Neural crest cell (in vitro differentiated cells): ENCODE data around the gene CYP3A5. TPM values are rescaled to one million over a fixed set of nuclear protein-coding genes. Genes with fewer than 3 reads are reported as not detected.
"Not testable (repeated sequence)": the region's sequence is repeated elsewhere in the genome, so short reads cannot be mapped to it uniquely, and the experiment has no call there.

Source experiments
- DNase-seq: peaks from one replicate; pipeline ENCODE4 v3.0.0; 2021; ENCODE audit warnings: low read depth, mixed read lengths, low spot score
- H3K27ac Mint-ChIP-seq: one replicate; pipeline ENCODE4 v1.8.0; 2021; ENCODE audit warnings: mild to moderate bottlenecking, mixed read lengths; ENCODE audit not compliant: unreplicated experiment
- H3K27me3 Mint-ChIP-seq: 2 replicates; pipeline ENCODE4 v1.8.0; 2021; ENCODE audit warnings: low read depth, mild to moderate bottlenecking, mixed read lengths
- H3K36me3 Mint-ChIP-seq: 2 replicates; pipeline ENCODE4 v1.8.0; 2021; ENCODE audit warnings: low read depth, mild to moderate bottlenecking, mixed read lengths
- H3K4me1 Mint-ChIP-seq: 2 replicates; pipeline ENCODE4 v1.8.0; 2021; ENCODE audit warnings: mixed read lengths
- H3K4me3 Mint-ChIP-seq: one replicate; pipeline ENCODE4 v1.8.0; 2021; ENCODE audit warnings: mild to moderate bottlenecking, mixed read lengths
- H3K9me3 Mint-ChIP-seq: 2 replicates; pipeline ENCODE4 v1.8.0; 2021; ENCODE audit warnings: mixed read lengths
- total RNA-seq: library from RNA; stranded (reverse); gene quantifications from 2 replicates; pipeline ENCODE4 v1.2.1, GENCODE V29; 2021
- TF ChIP-seq, protein P1 (sequence below): fragments of 200-600 bp; sonication (generic); conservative IDR thresholded peaks from 2 replicates; pipeline ENCODE4 v1.5.0; 2021; ENCODE audit warnings: antibody characterized with exemption, mild to moderate bottlenecking

CYP3A5 gene
- total RNA-seq, 1 donor from 2014 or later: not detected

DNA sequence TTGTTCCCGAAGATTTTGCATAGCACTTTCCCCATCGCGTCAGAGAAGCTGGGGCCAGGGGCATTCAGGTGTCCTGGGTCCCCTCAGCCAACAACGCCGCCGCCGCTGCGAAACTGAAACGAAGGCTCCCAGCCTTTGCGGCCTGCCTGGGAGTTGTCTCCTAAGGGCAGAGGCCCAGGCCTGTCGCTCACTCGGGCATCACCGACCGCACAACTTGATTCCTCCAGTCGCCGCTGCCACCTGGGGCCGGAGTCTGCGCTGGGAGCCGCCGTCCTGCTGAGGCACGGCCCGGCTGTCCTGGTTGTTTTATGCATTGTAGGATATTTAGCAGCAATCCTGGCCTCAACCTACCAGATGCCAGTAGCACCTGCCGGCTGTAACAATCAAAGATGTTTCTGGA lies 41.1 kb downstream of the CYP3A5 start:
- Mint-ChIP-seq H3K27ac (no peak overlapping the region), H3K4me3 (no peak overlapping the region), H3K36me3 (peaks cover 4% of the 10 kb centered on the region), H3K9me3 (no peaks in the 10 kb centered on the region), H3K27me3 (no peaks in the 10 kb centered on the region), H3K4me1 (no peaks in the 10 kb centered on the region)
- DNase-seq: no peak
- TF ChIP-seq, protein P1, sequence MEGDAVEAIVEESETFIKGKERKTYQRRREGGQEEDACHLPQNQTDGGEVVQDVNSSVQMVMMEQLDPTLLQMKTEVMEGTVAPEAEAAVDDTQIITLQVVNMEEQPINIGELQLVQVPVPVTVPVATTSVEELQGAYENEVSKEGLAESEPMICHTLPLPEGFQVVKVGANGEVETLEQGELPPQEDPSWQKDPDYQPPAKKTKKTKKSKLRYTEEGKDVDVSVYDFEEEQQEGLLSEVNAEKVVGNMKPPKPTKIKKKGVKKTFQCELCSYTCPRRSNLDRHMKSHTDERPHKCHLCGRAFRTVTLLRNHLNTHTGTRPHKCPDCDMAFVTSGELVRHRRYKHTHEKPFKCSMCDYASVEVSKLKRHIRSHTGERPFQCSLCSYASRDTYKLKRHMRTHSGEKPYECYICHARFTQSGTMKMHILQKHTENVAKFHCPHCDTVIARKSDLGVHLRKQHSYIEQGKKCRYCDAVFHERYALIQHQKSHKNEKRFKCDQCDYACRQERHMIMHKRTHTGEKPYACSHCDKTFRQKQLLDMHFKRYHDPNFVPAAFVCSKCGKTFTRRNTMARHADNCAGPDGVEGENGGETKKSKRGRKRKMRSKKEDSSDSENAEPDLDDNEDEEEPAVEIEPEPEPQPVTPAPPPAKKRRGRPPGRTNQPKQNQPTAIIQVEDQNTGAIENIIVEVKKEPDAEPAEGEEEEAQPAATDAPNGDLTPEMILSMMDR: no peak

DNA sequence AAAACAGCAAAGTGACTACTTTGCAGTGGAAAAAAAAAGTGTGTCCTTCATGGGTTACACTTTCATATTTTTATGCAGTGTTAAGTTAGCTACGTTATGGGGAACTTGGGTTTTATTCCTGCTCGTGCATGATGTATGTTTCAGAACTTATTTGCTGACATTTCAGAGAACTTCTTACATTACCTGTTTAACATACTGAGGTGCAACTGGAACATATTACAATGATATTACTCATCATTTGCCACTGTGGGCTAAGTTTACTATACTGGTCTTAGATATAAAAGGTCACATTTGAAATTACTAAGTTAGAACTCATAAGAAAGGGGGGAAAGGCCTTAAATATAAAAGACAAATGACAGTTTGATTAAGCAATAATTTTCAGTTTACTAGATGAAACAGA lies 42.4 kb downstream of the CYP3A5 start:
- H3K27me3 Mint-ChIP-seq: not testable (repeated sequence)

DNA sequence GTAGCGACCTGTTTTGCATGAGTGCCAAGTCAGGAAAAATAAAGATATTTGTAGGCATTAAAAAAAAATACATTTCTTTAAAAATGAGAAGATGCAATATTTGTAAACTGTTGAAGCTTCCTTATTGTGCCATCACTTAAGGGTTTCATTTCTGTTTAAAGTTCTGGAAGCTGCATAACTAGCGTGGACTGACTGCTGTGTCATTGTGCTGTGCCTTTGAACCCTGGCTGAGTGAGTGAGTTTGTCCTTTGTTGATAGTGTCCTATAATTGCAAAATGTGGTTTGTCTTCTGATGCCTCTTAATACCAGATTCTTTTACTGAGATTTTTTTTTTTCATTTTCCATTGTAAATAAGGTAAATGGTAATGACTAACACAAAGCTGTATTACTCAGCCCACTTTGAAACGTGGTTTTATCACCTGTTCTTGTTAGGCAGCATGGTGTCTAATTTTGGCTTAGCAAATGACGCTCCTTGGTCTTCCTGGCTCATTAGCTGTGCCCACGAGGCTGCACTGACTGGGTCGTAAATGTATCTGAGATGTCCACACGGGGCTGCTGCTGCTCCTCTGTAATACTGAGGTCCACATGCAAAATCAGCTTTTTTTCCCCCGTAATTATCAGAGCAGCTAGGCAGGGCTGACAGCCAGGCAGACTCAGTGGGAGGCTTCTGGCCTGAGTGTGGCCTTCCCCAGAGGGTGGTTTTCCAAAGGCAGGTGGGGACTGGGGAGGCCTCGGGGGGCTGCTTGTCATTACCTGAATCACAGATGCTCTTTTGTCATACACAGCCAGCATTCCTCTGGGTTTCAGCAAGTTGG lies 48.3 kb downstream of the CYP3A5 start:
- Mint-ChIP-seq H3K9me3 (no peaks in the 10 kb centered on the region), H3K4me3 (no peak overlapping the region), H3K4me1 (no peaks in the 10 kb centered on the region), H3K27me3 (no peaks in the 10 kb centered on the region), H3K27ac (no peak overlapping the region), H3K36me3 (peaks cover 11% of the 10 kb centered on the region)
- no peak for DNase-seq
- TF ChIP-seq, protein P1: no peak

More for the DNA sequence above, 42.4 kb downstream of the CYP3A5 start:
- H3K27ac Mint-ChIP-seq, DNase-seq, H3K9me3 Mint-ChIP-seq, H3K36me3 Mint-ChIP-seq, H3K4me1 Mint-ChIP-seq, H3K4me3 Mint-ChIP-seq: not testable (repeated sequence)

DNA sequence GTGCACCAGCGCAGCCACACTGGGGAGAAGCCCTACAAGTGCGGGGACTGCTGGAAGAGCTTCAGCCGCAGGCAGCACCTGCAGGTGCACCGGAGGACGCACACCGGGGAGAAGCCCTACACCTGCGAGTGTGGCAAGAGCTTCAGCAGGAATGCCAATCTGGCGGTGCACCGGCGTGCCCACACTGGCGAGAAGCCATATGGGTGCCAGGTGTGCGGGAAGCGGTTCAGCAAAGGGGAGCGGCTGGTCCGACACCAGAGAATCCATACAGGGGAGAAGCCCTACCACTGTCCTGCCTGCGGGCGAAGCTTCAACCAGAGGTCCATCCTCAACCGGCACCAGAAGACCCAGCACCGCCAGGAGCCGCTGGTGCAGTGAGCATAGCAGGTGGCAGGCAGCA lies 50.2 kb downstream of the CYP3A5 start:
- H3K4me3 Mint-ChIP-seq: no peak overlapping the region
- H3K4me1 Mint-ChIP-seq: no peaks in the 10 kb centered on the region
- TF ChIP-seq, protein P1: no peak
- peaks cover 18% of the 10 kb centered on the region for H3K36me3 Mint-ChIP-seq
- no peak for DNase-seq
- H3K27ac Mint-ChIP-seq: no peak overlapping the region
- no peaks in the 10 kb centered on the region for H3K27me3 Mint-ChIP-seq
- no peaks in the 10 kb centered on the region for H3K9me3 Mint-ChIP-seq

DNA sequence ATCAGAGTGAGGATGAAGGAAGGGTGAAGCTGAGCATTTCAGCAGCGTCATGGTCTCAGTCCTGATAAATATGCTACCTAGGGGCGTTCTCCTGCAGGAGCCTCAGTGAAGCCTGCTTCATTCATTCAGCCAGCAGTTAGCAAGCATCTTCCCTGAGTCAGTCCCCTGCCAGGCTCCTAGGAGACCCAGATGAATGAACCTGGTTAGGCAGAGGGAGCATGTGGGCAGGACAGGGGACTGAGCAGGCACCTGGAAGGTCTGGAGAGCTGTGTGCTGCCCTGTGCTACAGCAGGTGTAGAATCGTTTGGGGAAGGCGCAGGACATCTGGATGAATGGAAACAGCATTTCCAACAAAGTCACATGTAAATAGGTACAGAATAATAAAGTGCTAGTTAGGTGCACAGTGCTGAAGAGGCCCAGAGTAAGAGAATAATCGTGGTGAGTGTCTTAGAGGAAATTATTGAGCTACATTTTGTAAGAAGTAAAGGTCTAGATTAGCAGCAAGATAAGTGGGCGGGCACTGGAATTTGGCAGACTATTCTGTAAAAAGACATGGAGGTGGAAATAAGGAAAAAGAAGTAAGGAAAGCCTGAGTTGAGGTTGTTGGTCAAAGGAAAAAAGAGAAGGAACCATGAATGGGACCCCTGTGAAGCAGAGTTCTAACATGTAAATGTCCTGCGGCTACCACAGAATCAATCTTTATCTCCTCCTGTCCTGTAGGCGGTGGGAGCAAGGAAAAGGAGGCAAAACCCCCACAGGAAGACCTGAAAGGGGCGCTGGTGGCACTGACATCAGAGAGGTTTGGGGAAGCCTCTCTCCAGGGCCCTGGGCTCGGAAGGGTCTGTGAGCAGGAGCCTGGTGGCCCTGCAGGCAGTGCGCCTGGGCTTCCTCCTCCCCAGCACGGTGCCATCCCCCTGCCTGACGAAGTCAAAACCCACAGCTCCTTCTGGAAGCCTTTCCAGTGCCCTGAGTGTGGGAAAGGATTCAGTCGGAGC lies 51.0 kb downstream of the CYP3A5 start:
- H3K27ac Mint-ChIP-seq: no peak overlapping the region
- H3K4me1 Mint-ChIP-seq: no peaks in the 10 kb centered on the region
- H3K36me3 Mint-ChIP-seq: peaks cover 18% of the 10 kb centered on the region
- DNase-seq: no peak
- H3K4me3 Mint-ChIP-seq: no peak overlapping the region
- H3K27me3 Mint-ChIP-seq: no peaks in the 10 kb centered on the region
- no peaks in the 10 kb centered on the region for H3K9me3 Mint-ChIP-seq
- TF ChIP-seq, protein P1: no peak
